GM12872 (cell line): ENCODE measurements around the gene MED29.

Source experiments
- CTCF ChIP-seq: IDR thresholded peaks from 3 replicates; pipeline ENCODE4 v1.5.1; 2011; ENCODE audit warnings: low read depth, mild to moderate bottlenecking, low read length, moderate library complexity; ENCODE audit not compliant: insufficient read depth

The MED29 gene

GRCh38 chr19:39448271-39448670 lies 57.1 kb downstream of the MED29 start:
- no peak for TF ChIP-seq CTCF

- TF ChIP-seq CTCF: no peak
These were observed 58.1 kb downstream of the MED29 start for GRCh38 chr19:39449116-39449797.
